ENCODE data around the gene ARHGAP27.

- TF ChIP-seq CTCF (IDR thresholded peaks at IDR 0.05) (no peak), EP300 (IDR thresholded peaks at IDR 0.05) (no peak), POLR2A (IDR thresholded peaks at IDR 0.05; ENCODE audit: low read depth) (no peak), POLR2AphosphoS5 (IDR thresholded peaks at IDR 0.05) (no peak)
Measured at GRCh38 chr17:45377401-45377800, 55.3 kb downstream of the ARHGAP27 start.

Measured in esophagus muscularis mucosa (tissue), 4 donors.